Measurements from ENCODE around the gene ZHX3. TPM values are rescaled to one million over a fixed set of nuclear protein-coding genes. Genes with fewer than 3 reads are reported as not detected.
A peak's percentile ranks its signal among the peaks of the same experiment; 100 is the strongest.

ZHX3 gene
- total and polyA plus RNA-seq, 2 donors (not counting 1 experiment from before 2014, with no cell fraction given) = 4.3 to 22.2 TPM

DNA sequence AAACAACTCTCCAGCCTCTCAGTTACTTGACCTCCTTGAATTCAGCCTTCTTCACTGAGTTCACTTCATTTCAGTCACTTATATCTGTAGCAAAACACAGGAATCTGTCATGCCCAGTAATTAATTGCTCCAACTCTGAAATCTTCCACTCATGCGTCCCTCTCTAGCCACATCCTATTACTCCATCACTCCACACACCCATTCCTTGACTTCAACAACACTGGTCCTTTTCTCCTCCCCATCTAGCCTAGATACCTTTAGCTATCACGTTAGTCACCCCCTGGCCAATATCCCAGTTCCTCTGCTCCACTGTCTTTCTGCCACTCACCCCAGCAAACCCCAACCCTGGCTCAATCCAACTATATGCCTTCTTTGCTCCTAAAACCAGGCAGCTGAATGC is 7.7 kb downstream of the ZHX3 start:
- 92% methylated on average over 2 of the region's 2 CpGs for WGBS (ENCODE audit: insufficient coverage)
- POLR2A ChIA-PET = no interaction called here
- Mint-ChIP-seq H3K27ac (peak overlapping the region; percentile 54), H3K27me3 (no peaks in the 10 kb centered on the region), H3K4me3 (no peak overlapping the region), H3K4me1 (peaks cover 29% of the 10 kb centered on the region), H3K9me3 (ENCODE audit: insufficient read depth) (no peaks in the 10 kb centered on the region)
- Histone ChIP-seq H3K4me1 (ENCODE audit: control insufficient read depth in 2 of 2, insufficient read depth in 2 of 2, low read length in 2 of 2) (peaks cover 12% of the 10 kb centered on the region in 2 donors), H3K36me3 (replicated peaks in 1 of 2; ENCODE audit: control extremely low read depth in 1 of 2, control insufficient read depth in 1 of 2, extremely low read depth in 1 of 2, insufficient read depth in 2 of 2, low read length in 1 of 2) (no peaks in the 10 kb centered on the region), H3K4me2 (replicated peaks; ENCODE audit: low read depth, low read length, poor library complexity, severe bottlenecking) (no peak overlapping the region), H2AFZ (ENCODE audit: insufficient read depth, low read depth, low read length, poor library complexity, severe bottlenecking) (no peak overlapping the region), H3K27me3 (replicated peaks in 1 of 4; ENCODE audit: control extremely low read depth in 1 of 4, control insufficient read depth in 3 of 4, insufficient read depth in 4 of 4, low read length in 3 of 4) (no peaks in the 10 kb centered on the region), H3K27ac (ENCODE audit: low read length in 2 of 2) (no peak overlapping the region), H4K20me1 (ENCODE audit: control insufficient read depth, insufficient read depth, low read length, poor library complexity, severe bottlenecking) (no peaks in the 10 kb centered on the region), H3K9me3 (ENCODE audit: control extremely low read depth in 1 of 3, control insufficient read depth in 2 of 3, insufficient read depth in 1 of 3, low read length in 2 of 3) (peaks cover 0 to 1% (median 0%) of the 10 kb centered on the region in 3 donors), H3K4me3 (ENCODE audit: control extremely low read depth in 1 of 5, extremely low read depth in 1 of 5, insufficient read depth in 1 of 5, low read depth in 2 of 5, low read length in 4 of 5) (no peak overlapping the region), H3K79me2 (ENCODE audit: control insufficient read depth, insufficient read depth, low read length) (peaks cover 49% of the 10 kb centered on the region), H3K9ac (ENCODE audit: low read length) (no peak overlapping the region)
- intact Hi-C loops (cut with micrococcal nuclease) = loop anchor here (5.0 kb wide), 1 partner anchor 63 kb away; no protein-coding TSS in a partner anchor
- CTCF ChIA-PET = interaction anchor here (0.7 kb wide), 1 partner anchor 25 kb away, joined by 3 read pairs; no protein-coding TSS in a partner anchor
- DNase-seq = no peak
- TF ChIP-seq EZH2 (IDR thresholded peaks at IDR 0.05; ENCODE audit: borderline replicate concordance, insufficient read depth, low read depth, low read length, poor library complexity, severe bottlenecking) = no peak
- TF ChIP-seq, protein P1, sequence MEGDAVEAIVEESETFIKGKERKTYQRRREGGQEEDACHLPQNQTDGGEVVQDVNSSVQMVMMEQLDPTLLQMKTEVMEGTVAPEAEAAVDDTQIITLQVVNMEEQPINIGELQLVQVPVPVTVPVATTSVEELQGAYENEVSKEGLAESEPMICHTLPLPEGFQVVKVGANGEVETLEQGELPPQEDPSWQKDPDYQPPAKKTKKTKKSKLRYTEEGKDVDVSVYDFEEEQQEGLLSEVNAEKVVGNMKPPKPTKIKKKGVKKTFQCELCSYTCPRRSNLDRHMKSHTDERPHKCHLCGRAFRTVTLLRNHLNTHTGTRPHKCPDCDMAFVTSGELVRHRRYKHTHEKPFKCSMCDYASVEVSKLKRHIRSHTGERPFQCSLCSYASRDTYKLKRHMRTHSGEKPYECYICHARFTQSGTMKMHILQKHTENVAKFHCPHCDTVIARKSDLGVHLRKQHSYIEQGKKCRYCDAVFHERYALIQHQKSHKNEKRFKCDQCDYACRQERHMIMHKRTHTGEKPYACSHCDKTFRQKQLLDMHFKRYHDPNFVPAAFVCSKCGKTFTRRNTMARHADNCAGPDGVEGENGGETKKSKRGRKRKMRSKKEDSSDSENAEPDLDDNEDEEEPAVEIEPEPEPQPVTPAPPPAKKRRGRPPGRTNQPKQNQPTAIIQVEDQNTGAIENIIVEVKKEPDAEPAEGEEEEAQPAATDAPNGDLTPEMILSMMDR (IDR thresholded peaks at IDR 0.05) = no peak
- ATAC-seq (ENCODE audit: low read depth) = no peak

DNA sequence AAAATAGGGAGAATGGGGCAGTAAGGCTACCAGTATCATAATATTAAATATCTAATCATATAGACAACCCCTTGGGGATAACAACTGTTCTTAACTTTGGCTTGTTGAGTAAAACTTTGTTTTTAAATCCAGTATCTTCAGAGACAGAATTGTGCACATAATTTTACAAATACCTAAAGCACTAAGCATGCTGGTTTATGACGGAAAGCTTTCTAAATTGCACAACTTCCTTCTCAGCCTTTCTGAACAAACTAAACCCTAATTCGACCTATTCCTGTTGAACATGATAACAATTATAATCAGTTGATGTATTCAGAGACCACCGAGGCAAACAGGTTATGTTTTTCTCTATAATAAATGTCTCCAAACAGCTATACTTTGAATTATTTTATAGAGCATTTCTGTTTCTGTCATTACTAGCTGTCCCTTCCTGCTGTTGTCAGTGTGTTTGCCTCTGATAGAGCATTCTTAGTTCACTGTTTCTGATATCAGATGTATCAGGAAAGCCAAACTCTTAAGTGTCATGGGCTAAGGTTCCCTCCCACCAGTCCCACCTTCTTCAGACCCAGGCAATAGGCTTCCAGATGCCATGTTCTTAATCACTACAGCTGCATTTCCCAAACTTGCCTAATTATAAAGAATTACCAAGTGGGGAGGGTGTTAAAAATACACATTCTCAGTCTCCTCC is 8.7 kb downstream of the ZHX3 start:
- Mint-ChIP-seq H3K4me1 (peaks cover 28% of the 10 kb centered on the region), H3K27me3 (no peaks in the 10 kb centered on the region), H3K27ac (no peak overlapping the region), H3K4me3 (no peak overlapping the region), H3K9me3 (ENCODE audit: insufficient read depth) (no peaks in the 10 kb centered on the region)
- Histone ChIP-seq H3K36me3 (replicated peaks in 1 of 2; ENCODE audit: control extremely low read depth in 1 of 2, control insufficient read depth in 1 of 2, extremely low read depth in 1 of 2, insufficient read depth in 2 of 2, low read length in 1 of 2) (no peaks in the 10 kb centered on the region), H4K20me1 (ENCODE audit: control insufficient read depth, insufficient read depth, low read length, poor library complexity, severe bottlenecking) (no peaks in the 10 kb centered on the region), H3K4me1 (ENCODE audit: control insufficient read depth in 2 of 2, insufficient read depth in 2 of 2, low read length in 2 of 2) (peaks cover 18 to 20% of the 10 kb centered on the region in 2 donors), H3K4me3 (ENCODE audit: control extremely low read depth in 1 of 5, extremely low read depth in 1 of 5, insufficient read depth in 1 of 5, low read depth in 2 of 5, low read length in 4 of 5) (no peak overlapping the region), H3K9ac (ENCODE audit: low read length) (no peak overlapping the region), H3K27ac (ENCODE audit: low read length in 2 of 2) (no peak overlapping the region), H3K79me2 (ENCODE audit: control insufficient read depth, insufficient read depth, low read length) (peaks cover 53% of the 10 kb centered on the region), H2AFZ (ENCODE audit: insufficient read depth, low read depth, low read length, poor library complexity, severe bottlenecking) (no peak overlapping the region), H3K27me3 (replicated peaks in 1 of 4; ENCODE audit: control extremely low read depth in 1 of 4, control insufficient read depth in 3 of 4, insufficient read depth in 4 of 4, low read length in 3 of 4) (no peaks in the 10 kb centered on the region), H3K9me3 (ENCODE audit: control extremely low read depth in 1 of 3, control insufficient read depth in 2 of 3, insufficient read depth in 1 of 3, low read length in 2 of 3) (peaks cover 0 to 1% (median 0%) of the 10 kb centered on the region in 3 donors), H3K4me2 (replicated peaks; ENCODE audit: low read depth, low read length, poor library complexity, severe bottlenecking) (no peak overlapping the region)
- CTCF ChIA-PET = interaction anchor here (1.0 to 3.4 kb wide), 3 partner anchors 30 to 175 kb away, joined by 3 to 21 read pairs (median 4); no protein-coding TSS in a partner anchor
- TF ChIP-seq, protein P1 (IDR thresholded peaks at IDR 0.05) = no peak
- no peak for TF ChIP-seq EZH2 (IDR thresholded peaks at IDR 0.05; ENCODE audit: borderline replicate concordance, insufficient read depth, low read depth, low read length, poor library complexity, severe bottlenecking)
- POLR2A ChIA-PET = no interaction called here
- intact Hi-C loops (cut with micrococcal nuclease) = loop anchor here (5.0 kb wide), 1 partner anchor 62 kb away; no protein-coding TSS in a partner anchor
- DNase-seq (no peak), ATAC-seq (ENCODE audit: low read depth) (no peak)
- WGBS (ENCODE audit: insufficient coverage) = no CpG with 5 or more reads among the region's 3 CpGs

All from B cell (primary cell).